Vagina (tissue), 2 donors: Measurements from ENCODE around the gene LIMCH1. TPM values are rescaled to one million over a fixed set of nuclear protein-coding genes. Genes with fewer than 3 reads are reported as not detected.

Source experiments
- DNase-seq, 2 donors: peaks; one replicate each; pipeline ENCODE4 v3.0.0-alpha.2; 2017; ENCODE audit errors: extremely low spot score in 2 of 2
- H3K27ac ChIP-seq: fragments of 200-600 bp; sonication (generic); one replicate; pipeline ENCODE4 v1.5.1; 2019
- H3K27me3 ChIP-seq: fragments of 200-600 bp; sonication (generic); one replicate; pipeline ENCODE4 v1.5.1; 2019
- H3K36me3 ChIP-seq, 2 donors: fragments of 200-600 bp; sonication (generic); one replicate each; pipeline ENCODE4 v1.5.1; 2017 to 2019
- H3K4me1 ChIP-seq: fragments of 200-600 bp; sonication (generic); one replicate; pipeline ENCODE4 v1.5.1; 2019
- H3K4me3 ChIP-seq, 2 donors: fragments of 200-600 bp; sonication (generic); 1 replicate in 1 of 2; 2 replicates in 1 of 2; pipeline ENCODE4 v1.5.1; 2016 to 2019
- H3K9me3 ChIP-seq: fragments of 200-600 bp; sonication (generic); one replicate; pipeline ENCODE4 v1.5.1; 2019
- POLR2A ChIP-seq, 2 donors: fragments of 450-650 bp; IDR thresholded peaks; one replicate each; pipeline ENCODE4 v1.6.1; 2017; ENCODE audit warnings: antibody characterized with exemption in 2 of 2, mild to moderate bottlenecking in 2 of 2, moderate library complexity in 2 of 2
- POLR2AphosphoS5 ChIP-seq, 2 donors: sonication (generic); formaldehyde crosslinking; IDR thresholded peaks; one replicate each; pipeline ENCODE4 v1.9.0; 2017; ENCODE audit warnings: antibody characterized with exemption in 2 of 2, mild to moderate bottlenecking in 2 of 2, low read depth in 1 of 2; ENCODE audit not compliant: insufficient read depth in 1 of 2
- intact Hi-C: fragments of 100-400 bp; cut with DNase I; formaldehyde crosslinking; loops from one replicate; pipeline ENCODE4 v1.15.1; 2023
- total RNA-seq: library from RNA; depleted of rRNA; stranded (reverse); fragments of >200 nt; gene quantifications from one replicate; pipeline ENCODE4 v1.2.3, GENCODE V29; 2016
- TF ChIP-seq, protein P1 (sequence below), 3 experiments: fragments of 450-650 bp in 2 of 3; fragments of 200-600 bp in 1 of 3; sonication (generic) in 1 of 3; IDR thresholded peaks; one replicate each; pipeline ENCODE4 v1.5.1; 2017 to 2019; ENCODE audit warnings: antibody characterized with exemption in 3 of 3, mild to moderate bottlenecking in 2 of 3, moderate library complexity in 2 of 3

Gene LIMCH1
- total RNA-seq, 1 donor from 2014 or later = 17.9 TPM

DNA sequence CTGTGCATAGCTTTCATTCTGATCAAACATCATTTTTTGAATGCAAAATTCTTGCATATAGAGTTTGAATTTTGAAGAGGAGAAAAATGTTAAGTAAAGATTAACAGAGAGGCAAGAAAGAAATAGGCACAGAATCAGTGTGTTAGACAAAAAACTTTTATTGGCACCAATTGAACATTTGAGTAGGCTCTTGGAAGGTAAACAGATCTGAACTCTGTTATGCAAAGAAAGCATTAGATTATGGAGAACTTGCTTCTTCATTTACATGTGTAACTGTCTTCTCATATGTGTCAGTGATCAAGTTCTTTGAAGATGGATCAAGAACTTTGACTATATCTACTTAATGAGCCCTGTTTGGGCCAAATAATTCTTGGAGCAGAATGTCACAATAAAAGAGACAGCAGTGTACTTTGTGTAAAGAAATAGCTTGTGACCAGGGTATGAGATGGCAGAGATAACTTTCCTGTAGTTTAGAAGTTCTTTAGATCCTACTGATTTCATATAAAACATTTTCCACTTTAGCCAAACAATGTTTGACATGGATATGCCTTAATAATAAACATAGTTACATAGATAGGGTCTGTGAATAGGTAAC, 61.3 kb downstream of the LIMCH1 start:
- no peak overlapping the region for H3K27ac ChIP-seq
- peaks cover 7% of the 10 kb centered on the region for H3K4me1 ChIP-seq
- no peaks in the 10 kb centered on the region for H3K9me3 ChIP-seq
- DNase-seq = no peak
- no peak overlapping the region for H3K4me3 ChIP-seq
- TF ChIP-seq POLR2A (IDR thresholded peaks at IDR 0.05) (no peak), POLR2AphosphoS5 (IDR thresholded peaks at IDR 0.05; ENCODE audit: insufficient read depth in 1 of 2, low read depth in 1 of 2) (no peak)
- TF ChIP-seq, protein P1, sequence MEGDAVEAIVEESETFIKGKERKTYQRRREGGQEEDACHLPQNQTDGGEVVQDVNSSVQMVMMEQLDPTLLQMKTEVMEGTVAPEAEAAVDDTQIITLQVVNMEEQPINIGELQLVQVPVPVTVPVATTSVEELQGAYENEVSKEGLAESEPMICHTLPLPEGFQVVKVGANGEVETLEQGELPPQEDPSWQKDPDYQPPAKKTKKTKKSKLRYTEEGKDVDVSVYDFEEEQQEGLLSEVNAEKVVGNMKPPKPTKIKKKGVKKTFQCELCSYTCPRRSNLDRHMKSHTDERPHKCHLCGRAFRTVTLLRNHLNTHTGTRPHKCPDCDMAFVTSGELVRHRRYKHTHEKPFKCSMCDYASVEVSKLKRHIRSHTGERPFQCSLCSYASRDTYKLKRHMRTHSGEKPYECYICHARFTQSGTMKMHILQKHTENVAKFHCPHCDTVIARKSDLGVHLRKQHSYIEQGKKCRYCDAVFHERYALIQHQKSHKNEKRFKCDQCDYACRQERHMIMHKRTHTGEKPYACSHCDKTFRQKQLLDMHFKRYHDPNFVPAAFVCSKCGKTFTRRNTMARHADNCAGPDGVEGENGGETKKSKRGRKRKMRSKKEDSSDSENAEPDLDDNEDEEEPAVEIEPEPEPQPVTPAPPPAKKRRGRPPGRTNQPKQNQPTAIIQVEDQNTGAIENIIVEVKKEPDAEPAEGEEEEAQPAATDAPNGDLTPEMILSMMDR (IDR thresholded peaks at IDR 0.05) = no peak
- no peaks in the 10 kb centered on the region for H3K27me3 ChIP-seq
- no peaks in the 10 kb centered on the region for H3K36me3 ChIP-seq
- intact Hi-C loops = no loop called here

DNA sequence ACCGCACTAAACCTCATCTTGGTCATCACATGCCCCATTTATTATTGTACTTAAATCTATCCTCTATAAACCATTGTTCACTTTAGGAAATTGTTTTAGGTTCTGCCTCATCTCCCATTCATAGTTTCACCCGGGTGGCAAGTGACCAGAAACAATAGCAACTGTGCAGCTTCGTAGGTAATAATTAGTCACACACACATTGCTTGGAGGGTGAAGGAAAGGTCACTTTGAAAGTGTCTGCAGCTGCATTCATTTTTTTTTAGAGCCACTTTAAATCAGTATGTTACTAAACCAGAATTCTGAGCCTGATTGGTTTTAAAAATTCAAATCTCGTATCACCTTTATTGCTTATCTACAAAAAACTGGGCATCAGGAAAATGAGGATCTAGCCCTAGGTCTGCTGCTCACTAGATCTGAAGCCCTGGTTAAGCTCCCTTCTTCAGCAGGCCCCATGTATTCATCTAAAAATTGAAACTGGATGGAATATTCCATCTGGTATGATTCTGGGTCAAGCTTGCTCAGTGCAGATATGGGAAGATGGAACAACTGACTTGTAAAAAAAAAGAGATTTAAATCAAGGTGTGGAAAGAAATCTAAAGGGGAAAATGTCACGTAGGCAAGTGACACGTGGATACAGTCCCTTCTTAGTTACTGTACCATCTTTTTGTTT, 62.4 kb downstream of the LIMCH1 start:
- H3K36me3 ChIP-seq = no peaks in the 10 kb centered on the region
- no peaks in the 10 kb centered on the region for H3K4me1 ChIP-seq
- no peak overlapping the region for H3K4me3 ChIP-seq
- H3K9me3 ChIP-seq = no peaks in the 10 kb centered on the region
- no peaks in the 10 kb centered on the region for H3K27me3 ChIP-seq
- TF ChIP-seq POLR2AphosphoS5 (IDR thresholded peaks at IDR 0.05; ENCODE audit: insufficient read depth in 1 of 2, low read depth in 1 of 2) (peak in 1 of 2 donors; percentile 26), POLR2A (IDR thresholded peaks at IDR 0.05) (no peak)
- intact Hi-C loops = no loop called here
- no peak for DNase-seq
- H3K27ac ChIP-seq = no peak overlapping the region

DNA sequence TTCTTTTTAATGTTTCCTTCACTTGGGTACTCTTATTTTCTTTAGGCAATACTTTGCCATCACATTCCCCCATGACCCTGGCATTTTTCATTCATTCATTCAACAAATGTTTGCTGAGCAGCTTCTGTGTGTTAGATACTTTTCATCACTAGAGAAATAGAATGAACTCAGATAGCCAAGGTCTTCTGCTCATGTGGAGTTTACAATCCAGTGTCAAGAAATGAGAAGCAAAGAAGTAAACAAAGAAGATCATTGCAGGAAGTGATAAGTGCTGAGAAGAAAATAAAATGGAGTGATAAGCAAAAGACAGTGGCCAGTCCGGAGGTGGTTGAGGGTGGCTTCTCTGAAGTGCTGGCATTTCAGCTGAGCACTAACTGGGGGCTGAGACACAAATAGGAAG, 63.1 kb downstream of the LIMCH1 start:
- Histone ChIP-seq H3K4me1 (no peaks in the 10 kb centered on the region), H3K27me3 (no peaks in the 10 kb centered on the region), H3K9me3 (no peaks in the 10 kb centered on the region), H3K36me3 (no peaks in the 10 kb centered on the region), H3K27ac (no peak overlapping the region), H3K4me3 (no peak overlapping the region)
- TF ChIP-seq, protein P1 (IDR thresholded peaks at IDR 0.05) = no peak
- TF ChIP-seq POLR2AphosphoS5 (IDR thresholded peaks at IDR 0.05; ENCODE audit: insufficient read depth in 1 of 2, low read depth in 1 of 2) (no peak), POLR2A (IDR thresholded peaks at IDR 0.05) (no peak)
- intact Hi-C loops = no loop called here
- no peak for DNase-seq

DNA sequence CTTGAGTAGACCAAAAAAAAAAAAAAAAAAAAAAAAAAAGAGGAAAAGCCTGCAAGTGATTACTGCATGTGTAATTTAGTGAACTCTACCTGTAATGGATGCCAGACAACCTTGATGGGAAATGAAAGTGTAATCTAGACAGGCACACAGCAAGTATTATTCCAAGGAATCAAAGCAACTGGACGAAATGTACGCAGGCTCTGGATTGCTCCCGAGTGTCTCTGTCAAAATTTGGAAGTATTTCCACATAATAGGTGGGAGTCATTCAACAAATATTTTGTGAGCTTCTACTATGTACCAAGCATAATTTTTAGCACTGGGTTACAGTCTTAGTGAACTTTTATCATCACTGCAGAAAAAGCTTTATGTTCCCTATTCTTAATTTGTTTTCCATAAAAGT, 64.2 kb downstream of the LIMCH1 start:
- Histone ChIP-seq H3K36me3 (no peaks in the 10 kb centered on the region), H3K4me3 (no peak overlapping the region), H3K27me3 (no peaks in the 10 kb centered on the region), H3K9me3 (no peaks in the 10 kb centered on the region), H3K4me1 (no peaks in the 10 kb centered on the region), H3K27ac (no peak overlapping the region)
- no peak for DNase-seq
- TF ChIP-seq, protein P1 (IDR thresholded peaks at IDR 0.05) = no peak
- TF ChIP-seq POLR2AphosphoS5 (IDR thresholded peaks at IDR 0.05; ENCODE audit: insufficient read depth in 1 of 2, low read depth in 1 of 2) (no peak), POLR2A (IDR thresholded peaks at IDR 0.05) (no peak)
- intact Hi-C loops = no loop called here

DNA sequence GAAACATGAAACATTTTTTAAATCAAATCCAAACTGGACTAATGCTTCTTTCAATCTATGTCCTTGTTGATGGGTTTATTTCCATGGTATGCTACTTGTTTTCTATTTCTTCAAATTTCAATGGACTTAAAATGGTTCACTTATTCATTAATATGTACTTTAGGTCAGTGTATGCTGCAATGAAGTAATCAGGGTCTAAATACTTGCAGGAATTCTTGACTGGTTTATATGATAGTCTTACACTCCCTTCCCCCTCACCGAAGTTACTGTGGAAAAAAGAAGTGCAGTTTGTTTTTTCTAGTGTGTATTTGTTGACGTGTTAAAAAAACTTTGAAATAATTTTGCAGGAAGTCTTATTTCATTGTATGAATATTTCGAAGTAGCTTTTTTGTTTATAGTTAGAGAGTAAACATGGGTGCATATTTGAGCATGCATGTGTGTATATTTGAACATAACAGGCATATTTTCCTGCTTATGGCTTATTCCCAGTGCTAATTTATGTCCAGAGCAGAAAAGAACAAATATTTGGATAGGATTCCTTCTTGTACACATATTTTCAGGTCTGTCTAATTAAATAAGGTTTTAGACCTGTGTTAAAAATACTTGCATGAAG, 65.0 kb downstream of the LIMCH1 start:
- Histone ChIP-seq H3K4me1 (no peaks in the 10 kb centered on the region), H3K9me3 (no peaks in the 10 kb centered on the region), H3K27me3 (no peaks in the 10 kb centered on the region), H3K27ac (no peak overlapping the region), H3K4me3 (no peak overlapping the region), H3K36me3 (no peaks in the 10 kb centered on the region)
- DNase-seq = no peak
- intact Hi-C loops = no loop called here
- TF ChIP-seq POLR2A (IDR thresholded peaks at IDR 0.05) (no peak), POLR2AphosphoS5 (IDR thresholded peaks at IDR 0.05; ENCODE audit: insufficient read depth in 1 of 2, low read depth in 1 of 2) (no peak)
- TF ChIP-seq, protein P1 (IDR thresholded peaks at IDR 0.05) = no peak
